Endothelial cell of umbilical vein (primary cell): ENCODE data around the gene ITIH5. TPM values are rescaled to one million over a fixed set of nuclear protein-coding genes. Genes with fewer than 3 reads are reported as not detected.

Experiments used
- BruUV-seq: library from RNA; stranded (reverse); fragments of 400-500 nt; replicated peaks from 2 replicates; lab custom pipeline; 2021; lab: Mats Ljungman, UMichigan
- CTCF ChIA-PET: fragments of 300-600, 350-600 bp; sonication (Branson Sonifier 250); formaldehyde crosslinking; loops from one replicate; lab custom pipeline; 2021; ENCODE audit warnings: antibody characterized with exemption, inconsistent platforms; lab: Charles Lee
- POLR2A ChIA-PET: fragments of 300-600, 350-600 bp; sonication (Branson Sonifier 250); formaldehyde crosslinking; loops from one replicate; lab custom pipeline; 2021; ENCODE audit warnings: antibody characterized with exemption, inconsistent platforms; lab: Charles Lee
- DNase-seq: peaks from one replicate; pipeline ENCODE4 v3.0.0-alpha.2; 2011; ENCODE audit warnings: low read depth, low spot score
- FAIRE-seq: peaks from 2 replicates; lab custom pipeline; 2011; peaks lifted over from hg19 to GRCh38; lab: Jason Lieb, UNC
- H2AFZ ChIP-seq: 2 replicates; pipeline ENCODE4 v1.6.0; 2012; ENCODE audit warnings: low read depth, low read length, control low read depth, inconsistent platforms
- H3K27ac ChIP-seq: 2 replicates; pipeline ENCODE4 v1.5.1; 2011; ENCODE audit warnings: low read depth, mild to moderate bottlenecking, control low read depth, low read length, moderate library complexity; ENCODE audit not compliant: insufficient read depth
- H3K27me3 ChIP-seq, 2 experiments: 2 replicates each; pipeline versions ENCODE4 v1.6.0 to v1.6.1; 2011; ENCODE audit warnings: low read length in 2 of 2, mixed read lengths in 1 of 2; ENCODE audit not compliant: control insufficient read depth in 2 of 2, insufficient read depth in 2 of 2
- H3K36me3 ChIP-seq, 2 experiments: 2 replicates in 1 of 2; 3 replicates in 1 of 2; pipeline ENCODE4 v1.5.1; 2011; ENCODE audit warnings: low read length in 2 of 2, mild to moderate bottlenecking in 1 of 2, moderate library complexity in 1 of 2; ENCODE audit not compliant: control insufficient read depth in 2 of 2, insufficient read depth in 2 of 2; ENCODE audit errors: extremely low read depth in 1 of 2
- H3K4me1 ChIP-seq: 3 replicates; pipeline ENCODE4 v1.5.1; 2011; ENCODE audit warnings: mild to moderate bottlenecking, low read length; ENCODE audit not compliant: control insufficient read depth, insufficient read depth; ENCODE audit errors: extremely low read depth
- H3K4me2 ChIP-seq: 2 replicates; pipeline ENCODE4 v1.6.1; 2011; ENCODE audit warnings: low read length, control low read depth, mixed read lengths; ENCODE audit not compliant: insufficient read depth
- H3K4me3 ChIP-seq, 3 experiments: fragments of 200-600 bp in 1 of 3; sonication (generic), shearing (Covaris generic) in 1 of 3; replicated peaks in 1 of 3; 2 replicates each; pipeline ENCODE4 v1.5.1; 2011 to 2016; ENCODE audit warnings: control low read depth in 3 of 3, low read length in 3 of 3, mild to moderate bottlenecking in 2 of 3, inconsistent platforms in 1 of 3, low read depth in 1 of 3, moderate library complexity in 1 of 3; ENCODE audit not compliant: insufficient read depth in 1 of 3
- H3K79me2 ChIP-seq: 2 replicates; pipeline ENCODE4 v1.6.0; 2012; ENCODE audit warnings: low read length, inconsistent platforms; ENCODE audit not compliant: control insufficient read depth, insufficient read depth
- H3K9ac ChIP-seq: replicated peaks from 2 replicates; pipeline ENCODE3; 2011; ENCODE audit warnings: low read length, control low read depth; ENCODE audit not compliant: insufficient read depth; ENCODE audit errors: extremely low read depth
- H3K9me1 ChIP-seq: replicated peaks from 3 replicates; pipeline ENCODE4 v1.6.0; 2011; ENCODE audit warnings: mild to moderate bottlenecking, low read length; ENCODE audit not compliant: control insufficient read depth, insufficient read depth; ENCODE audit errors: extremely low read depth
- H3K9me3 ChIP-seq: replicated peaks from 2 replicates; pipeline ENCODE4 v1.5.1; 2012; ENCODE audit warnings: low read length, inconsistent platforms; ENCODE audit not compliant: control insufficient read depth, insufficient read depth
- H4K20me1 ChIP-seq: replicated peaks from 2 replicates; pipeline ENCODE3; 2011; ENCODE audit warnings: mild to moderate bottlenecking, low read length; ENCODE audit not compliant: control insufficient read depth, insufficient read depth; ENCODE audit errors: extremely low read depth
- EZH2 ChIP-seq: IDR thresholded peaks from 2 replicates; pipeline ENCODE4 v1.6.1; 2012; ENCODE audit warnings: borderline replicate concordance, low read depth, mild to moderate bottlenecking, moderate library complexity, low read length, inconsistent platforms; ENCODE audit not compliant: severe bottlenecking
- FOS ChIP-seq: IDR thresholded peaks from 2 replicates; pipeline ENCODE4 v1.6.1; 2011; ENCODE audit warnings: mild to moderate bottlenecking, low read length, moderate library complexity, borderline replicate concordance; ENCODE audit not compliant: insufficient read depth
- GATA2 ChIP-seq: IDR thresholded peaks from 2 replicates; pipeline ENCODE4 v1.7.0; 2011; ENCODE audit warnings: low read depth, mild to moderate bottlenecking, moderate library complexity, mixed read lengths, low read length; ENCODE audit not compliant: insufficient read length, insufficient read depth
- JUN ChIP-seq: IDR thresholded peaks from 2 replicates; pipeline ENCODE4 v1.6.1; 2011; ENCODE audit warnings: borderline replicate concordance, low read depth; ENCODE audit not compliant: insufficient read length, insufficient read depth
- MYC ChIP-seq: IDR thresholded peaks from one replicate; pipeline ENCODE4 v1.6.1; 2011; ENCODE audit warnings: mild to moderate bottlenecking, low read depth, low read length
- POLR2A ChIP-seq: IDR thresholded peaks from 2 replicates; pipeline ENCODE4 v1.6.1; 2012; ENCODE audit warnings: low read depth, mild to moderate bottlenecking, control low read depth, low read length
- POLR2AphosphoS5 ChIP-seq: IDR thresholded peaks from 2 replicates; pipeline ENCODE4 v1.6.1; 2012; ENCODE audit warnings: low read depth, mild to moderate bottlenecking, control low read depth, low read length, moderate library complexity; ENCODE audit not compliant: insufficient read depth
- dilution Hi-C: fragments of 300-500 bp; cut with MboI; formaldehyde crosslinking; loops from one replicate; pipeline ENCODE4 v1.15.0; 2019; ENCODE audit warnings: low sequenced_read_pairs; ENCODE audit not compliant: extremely low pct_ligation_motif_present
- intact Hi-C: fragments of 100-400 bp; cut with micrococcal nuclease; formaldehyde crosslinking; loops from one replicate; pipeline ENCODE4 v1.10.0; 2022
- polyA plus RNA-seq, 4 experiments: library from polyadenylated mRNA; depleted of rRNA in 3 of 4; stranded (reverse) in 3 of 4; unstranded in 1 of 4; fragments of >200 nt; gene quantifications; 2 replicates each; pipeline versions ENCODE4 v1.2.1 to v1.2.3, GENCODE V29; 2011 to 2012; ENCODE audit warnings: missing spikeins in 1 of 4
- total RNA-seq: library from RNA; stranded (reverse); gene quantifications from 2 replicates; pipeline ENCODE4 v1.2.3, GENCODE V29; 2021
- TF ChIP-seq, protein P1 (sequence below), 2 donors: IDR thresholded peaks; 1 replicate in 1 of 2; 2 replicates in 1 of 2; pipeline ENCODE4 v1.5.1; 2011; ENCODE audit warnings: low read length in 2 of 2, mild to moderate bottlenecking in 2 of 2, moderate library complexity in 2 of 2, control low read depth in 1 of 2, inconsistent platforms in 1 of 2, low read depth in 1 of 2; ENCODE audit not compliant: insufficient read depth in 1 of 2; ENCODE audit errors: extremely low read depth in 1 of 2
- TF ChIP-seq, protein P2 (sequence below): IDR thresholded peaks from 2 replicates; pipeline ENCODE4 v1.6.1; 2011; ENCODE audit not compliant: insufficient read depth, insufficient read length

ITIH5 gene
- total and polyA plus RNA-seq, 2 donors (not counting 3 experiments of a cell fraction or from before 2014, with no cell fraction given) = not detected

DNA sequence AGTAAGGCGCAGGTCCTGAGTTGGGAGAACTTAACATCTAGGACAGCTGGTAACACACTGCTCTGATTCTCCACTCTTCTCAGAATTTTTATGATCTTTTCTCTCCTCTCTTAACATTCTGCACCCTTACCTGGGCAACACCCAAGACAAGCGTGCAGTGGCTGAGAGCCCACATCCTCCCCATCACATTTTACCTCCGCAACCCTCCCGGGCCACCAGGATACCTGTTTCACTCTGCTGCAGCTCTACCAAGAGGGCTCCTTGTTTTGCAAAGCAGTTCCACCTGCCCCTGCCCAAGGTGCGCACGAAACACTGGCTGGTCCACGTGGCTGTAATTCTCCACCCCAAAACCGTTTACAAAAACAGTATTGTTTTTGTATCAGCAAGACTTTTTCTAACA lies 81.5 kb downstream of the ITIH5 start:
- no peaks in the 10 kb centered on the region for H3K9me3 ChIP-seq
- H3K4me2 ChIP-seq = no peak overlapping the region
- H3K79me2 ChIP-seq = no peaks in the 10 kb centered on the region
- no peaks in the 10 kb centered on the region for H3K36me3 ChIP-seq
- H4K20me1 ChIP-seq = no peaks in the 10 kb centered on the region
- BruUV-seq = no TSS peak
- no peak overlapping the region for H3K9ac ChIP-seq
- POLR2A ChIA-PET = no interaction called here
- no peaks in the 10 kb centered on the region for H3K9me1 ChIP-seq
- H3K27ac ChIP-seq = no peak overlapping the region
- no peak for FAIRE-seq
- CTCF ChIA-PET = no interaction called here
- no peak overlapping the region for H2AFZ ChIP-seq
- no peak overlapping the region for H3K4me3 ChIP-seq
- intact Hi-C loops = no loop called here
- dilution Hi-C loops = no loop called here
- TF ChIP-seq, protein P1, sequence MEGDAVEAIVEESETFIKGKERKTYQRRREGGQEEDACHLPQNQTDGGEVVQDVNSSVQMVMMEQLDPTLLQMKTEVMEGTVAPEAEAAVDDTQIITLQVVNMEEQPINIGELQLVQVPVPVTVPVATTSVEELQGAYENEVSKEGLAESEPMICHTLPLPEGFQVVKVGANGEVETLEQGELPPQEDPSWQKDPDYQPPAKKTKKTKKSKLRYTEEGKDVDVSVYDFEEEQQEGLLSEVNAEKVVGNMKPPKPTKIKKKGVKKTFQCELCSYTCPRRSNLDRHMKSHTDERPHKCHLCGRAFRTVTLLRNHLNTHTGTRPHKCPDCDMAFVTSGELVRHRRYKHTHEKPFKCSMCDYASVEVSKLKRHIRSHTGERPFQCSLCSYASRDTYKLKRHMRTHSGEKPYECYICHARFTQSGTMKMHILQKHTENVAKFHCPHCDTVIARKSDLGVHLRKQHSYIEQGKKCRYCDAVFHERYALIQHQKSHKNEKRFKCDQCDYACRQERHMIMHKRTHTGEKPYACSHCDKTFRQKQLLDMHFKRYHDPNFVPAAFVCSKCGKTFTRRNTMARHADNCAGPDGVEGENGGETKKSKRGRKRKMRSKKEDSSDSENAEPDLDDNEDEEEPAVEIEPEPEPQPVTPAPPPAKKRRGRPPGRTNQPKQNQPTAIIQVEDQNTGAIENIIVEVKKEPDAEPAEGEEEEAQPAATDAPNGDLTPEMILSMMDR (IDR thresholded peaks at IDR 0.05; ENCODE audit: extremely low read depth in 1 of 2, insufficient read depth in 1 of 2, low read depth in 1 of 2, low read length in 2 of 2) = no peak
- TF ChIP-seq POLR2A (no peak), FOS (no peak), EZH2 (no peak), MYC (no peak), GATA2 (no peak), JUN (no peak), POLR2AphosphoS5 (no peak)
- TF ChIP-seq, protein P2, sequence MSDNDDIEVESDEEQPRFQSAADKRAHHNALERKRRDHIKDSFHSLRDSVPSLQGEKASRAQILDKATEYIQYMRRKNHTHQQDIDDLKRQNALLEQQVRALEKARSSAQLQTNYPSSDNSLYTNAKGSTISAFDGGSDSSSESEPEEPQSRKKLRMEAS = no peak
- no peaks in the 10 kb centered on the region for H3K4me1 ChIP-seq
- DNase-seq = no peak
- H3K27me3 ChIP-seq = no peaks in the 10 kb centered on the region
